NCI-H446 treated with DMSO at 0.1 percent for 48 hours (cell line): Measurements from ENCODE around the gene PFDN6.
A peak's percentile ranks its signal among the peaks of the same experiment; 100 is the strongest.
"Not testable (repeated sequence)": the region's sequence is repeated elsewhere in the genome, so short reads cannot be mapped to it uniquely, and the experiment has no call there.

Experiments used
- DNase-seq: peaks from one replicate; lab custom pipeline; 2025; lab: John Stamatoyannopoulos, UW

The PFDN6 gene

GRCh38 chr6:33288921-33289783 lies at the start of gene PFDN6, which contains the start of gene WDR46:
Gene PFDN6 (plus strand): TSS chr6:33289601. CDS start chr6:33289857, 256 bp downstream.
Gene WDR46 (minus strand): TSS chr6:33289239. CDS start chr6:33289170, 69 bp downstream.
- peak; percentile 75 for DNase-seq

GRCh38 chr6:33241968-33242367 lies 47.4 kb upstream of the PFDN6 start:
- DNase-seq, result no peak

GRCh38 chr6:33243476-33243875 lies 45.9 kb upstream of the PFDN6 start:
- DNase-seq, result no peak

- peak; percentile 57 for DNase-seq
These were observed 41.3 kb upstream of the PFDN6 start for GRCh38 chr6:33247977-33248642.

- peak; percentile 39 for DNase-seq
These were observed 40.8 kb upstream of the PFDN6 start for GRCh38 chr6:33248643-33248931.

GRCh38 chr6:33248932-33249731 lies 40.3 kb upstream of the PFDN6 start:
- peak; percentile 99 for DNase-seq

GRCh38 chr6:33249732-33250630 lies 39.4 kb upstream of the PFDN6 start:
- no peak for DNase-seq

GRCh38 chr6:33250731-33251130 lies 38.7 kb upstream of the PFDN6 start:
- no peak for DNase-seq

GRCh38 chr6:33251395-33252012 lies 37.9 kb upstream of the PFDN6 start:
- DNase-seq, result no peak

- no peak for DNase-seq
These were observed 36.6 kb upstream of the PFDN6 start for GRCh38 chr6:33252759-33253158.

GRCh38 chr6:33254591-33254990 lies 34.8 kb upstream of the PFDN6 start:
- no peak for DNase-seq

GRCh38 chr6:33259032-33259431 lies 30.4 kb upstream of the PFDN6 start:
- no peak for DNase-seq

- DNase-seq, result not testable (repeated sequence)
These were observed 26.9 kb upstream of the PFDN6 start for GRCh38 chr6:33262490-33262889.

- no peak for DNase-seq
These were observed 25.4 kb upstream of the PFDN6 start for GRCh38 chr6:33264015-33264414.

GRCh38 chr6:33271117-33271467 lies 18.3 kb upstream of the PFDN6 start:
- no peak for DNase-seq

- peak; percentile 97 for DNase-seq
These were observed 17.7 kb upstream of the PFDN6 start, which contains the start of the genes RPS18 and VPS52 for GRCh38 chr6:33271468-33272274. Gene RPS18 (plus strand): TSS chr6:33272075. CDS start chr6:33272120, 45 bp downstream. Gene VPS52 (minus strand): TSS chr6:33271876. CDS start chr6:33271675, 201 bp downstream.

GRCh38 chr6:33272275-33273128 lies 16.9 kb upstream of the PFDN6 start:
- DNase-seq, result no peak

- DNase-seq, result no peak
These were observed 16.1 kb upstream of the PFDN6 start for GRCh38 chr6:33273129-33273923.
